ENCODE data around the gene MAPKBP1.

- TF ChIP-seq CTCF (IDR thresholded peaks at IDR 0.05; ENCODE audit: low read length) (no peak), EZH2 (optimal IDR thresholded peaks at IDR 0.05; ENCODE audit: low read depth, low read length) (no peak)
Measured at GRCh38 chr15:41874736-41875135, 100.5 kb downstream of the MAPKBP1 start.

Data from MM.1S (cell line).